Adipose tissue (tissue), 3 donors: ENCODE measurements around the gene NUFIP2. TPM values are rescaled to one million over a fixed set of nuclear protein-coding genes. Genes with fewer than 3 reads are reported as not detected.
"Not testable (repeated sequence)": the region's sequence is repeated elsewhere in the genome, so short reads cannot be mapped to it uniquely, and the experiment has no call there.

Experiments used
- H3K27ac ChIP-seq: one replicate; pipeline ENCODE4 v1.5.1; 2013; ENCODE audit warnings: low read depth, low read length
- WGBS, 3 donors: extraction: QIAGEN DNeasy Blood & Tissue Kit; methylation state at CpG; one replicate each; pipeline ENCODE4 v1.1.7; 2013; 5-methylcytosine and 5-hydroxymethylcytosine counted together
- polyA plus RNA-seq, 3 donors: library from polyadenylated mRNA; stranded (reverse); fragments of 200-250 nt; gene quantifications; one replicate each; pipeline ENCODE4 v1.2.3, GENCODE V29; 2013
- donor health status: healthy with polysubstance abuse.
- donor health status: Bipolar disorder and iron deficiency.
- donor health status: healthy.

Gene NUFIP2
- polyA plus RNA-seq, 3 donors = 4.9 to 11.6 (median 8.9) TPM

GRCh38 chr17:29283961-29284360 lies 10.0 kb downstream of the NUFIP2 start:
- no peak overlapping the region for H3K27ac ChIP-seq
- WGBS, 3 donors = 41 to 67% (median 57%) methylated on average over 2 of the region's 2 CpGs

GRCh38 chr17:29283496-29283895 lies 10.5 kb downstream of the NUFIP2 start:
- WGBS, 3 donors = 55 to 62% (median 57%) methylated on average over 5 of the region's 5 CpGs

DNA sequence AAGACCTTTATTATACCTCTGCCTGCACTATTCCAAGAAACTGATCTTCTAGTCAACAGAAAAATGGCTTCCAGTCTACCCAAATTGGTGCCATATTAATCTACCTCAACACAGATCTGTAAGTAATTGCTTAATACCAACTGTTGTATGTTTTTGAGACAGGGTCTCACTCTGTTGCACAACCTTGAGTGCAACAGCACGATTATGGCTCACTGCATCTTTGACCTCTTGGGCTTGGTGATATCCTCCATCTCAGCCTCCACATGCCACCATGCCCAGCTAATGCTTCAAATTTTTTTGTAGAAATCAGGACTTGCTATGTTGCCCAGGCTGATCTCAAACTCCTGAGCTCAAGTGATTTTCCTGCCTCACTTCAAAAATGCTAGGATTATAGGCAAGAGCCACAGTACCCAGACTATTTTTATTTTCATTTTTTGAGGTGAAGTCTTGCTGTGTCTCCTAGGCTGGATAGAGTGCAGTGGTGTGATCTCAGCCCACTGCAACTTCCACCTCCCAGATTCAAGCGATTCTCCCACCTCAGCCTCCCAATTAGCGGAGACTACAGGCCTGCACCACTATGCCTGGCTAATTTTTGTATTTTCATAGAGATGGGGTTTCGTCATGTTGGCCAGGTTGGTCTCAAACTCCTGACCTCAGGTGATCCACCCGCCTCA lies 14.4 kb downstream of the NUFIP2 start:
- 88 to 94% (median 93%) methylated on average over 5 of the region's 5 CpGs for WGBS, 3 donors
- H3K27ac ChIP-seq = no peak overlapping the region

More at GRCh38 chr17:29283496-29283895, 10.5 kb downstream of the NUFIP2 start:
- no peak overlapping the region for H3K27ac ChIP-seq

- no peak overlapping the region for H3K27ac ChIP-seq
Measured at GRCh38 chr17:29278692-29279091, 15.3 kb downstream of the NUFIP2 start.

DNA sequence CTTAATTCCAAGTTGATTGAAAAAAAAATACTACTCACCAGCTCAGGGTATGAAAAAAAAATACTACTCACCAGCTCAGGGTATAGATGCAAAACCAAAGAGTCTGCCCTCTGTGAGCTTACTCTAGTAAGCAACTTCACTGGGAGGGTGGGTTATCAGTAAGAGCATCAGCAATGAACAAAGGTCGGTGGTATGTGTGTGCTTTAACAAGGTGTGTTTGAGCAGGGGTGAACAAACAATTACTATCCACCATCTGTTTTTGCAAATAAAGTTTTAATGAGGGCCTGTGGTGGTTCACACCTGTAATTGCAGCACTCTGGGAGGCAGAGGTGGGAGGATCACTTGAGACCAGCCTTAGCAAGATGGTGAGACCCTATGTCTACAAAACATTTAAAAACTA lies 20.0 kb downstream of the NUFIP2 start:
- H3K27ac ChIP-seq = no peak overlapping the region
- WGBS, 3 donors = 10 to 77% (median 65%) methylated on average over 1 of the region's 1 CpG

DNA sequence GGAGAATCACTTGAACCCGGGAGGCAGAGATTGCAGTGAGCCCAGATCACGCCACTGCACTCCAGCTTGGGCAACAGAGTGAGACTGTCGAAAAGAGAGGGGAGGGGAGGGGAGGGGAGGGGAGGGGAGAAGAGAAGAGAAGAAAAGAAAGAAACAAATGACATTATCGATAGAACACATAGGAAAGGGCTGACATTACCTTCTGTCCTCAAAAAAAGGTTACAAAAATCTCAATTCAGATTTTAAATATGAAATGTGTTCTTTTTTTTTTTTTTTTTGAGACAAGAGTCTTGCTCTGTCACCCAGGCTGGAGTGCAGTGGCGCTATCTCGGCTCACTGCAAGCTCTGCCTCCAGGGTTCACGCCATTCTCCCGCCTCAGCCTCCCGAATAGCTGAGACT lies 22.0 kb downstream of the NUFIP2 start:
- 87 to 95% (median 90%) methylated on average over 7 to 9 of the region's 9 CpGs for WGBS, 3 donors
- not testable (repeated sequence) for H3K27ac ChIP-seq

GRCh38 chr17:29263916-29264315 lies 30.0 kb downstream of the NUFIP2 start:
- WGBS, 3 donors = 73 to 77% (median 76%) methylated on average over 5 of the region's 5 CpGs
- H3K27ac ChIP-seq = no peak overlapping the region

- H3K27ac ChIP-seq = no peak overlapping the region
- 55 to 81% (median 65%) methylated on average over 3 of the region's 3 CpGs for WGBS, 3 donors
Measured at GRCh38 chr17:29257756-29258155, 36.2 kb downstream of the NUFIP2 start.

DNA sequence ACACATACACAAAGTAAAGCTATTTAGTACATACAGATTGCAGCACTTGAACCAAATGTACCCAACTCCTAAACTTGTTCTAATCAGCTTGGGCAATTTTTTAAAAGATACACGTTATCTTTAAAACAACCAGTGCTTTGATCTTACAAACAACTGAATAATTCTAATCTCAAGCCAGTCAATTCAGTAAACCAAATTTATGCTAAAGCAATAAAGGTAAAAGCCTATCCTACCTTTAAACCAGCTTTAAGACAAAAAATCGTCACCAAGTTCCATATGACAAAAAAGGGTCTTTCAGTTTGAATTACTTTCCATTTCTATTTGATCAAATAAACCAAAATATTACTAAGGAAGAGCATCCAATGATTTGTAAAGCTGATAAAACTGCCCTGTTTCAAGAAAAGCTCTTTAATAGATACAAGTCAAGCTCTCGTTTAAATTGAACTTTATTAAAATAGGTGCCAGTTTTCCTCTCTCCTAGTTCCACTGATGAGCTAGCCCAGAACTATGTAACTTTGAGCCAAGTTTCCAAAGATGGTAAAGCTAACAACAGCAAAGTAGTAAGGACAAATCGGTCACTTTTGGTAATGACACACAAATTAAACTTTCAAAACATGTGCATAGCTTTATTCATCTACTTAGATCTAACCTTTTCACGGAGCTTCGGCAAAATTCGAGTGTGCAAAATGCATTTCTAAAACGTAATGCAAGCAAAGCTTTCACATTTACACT lies 37.0 kb downstream of the NUFIP2 start:
- WGBS, 3 donors = 53 to 64% (median 54%) methylated on average over 8 of the region's 8 CpGs
- H3K27ac ChIP-seq = no peak overlapping the region

GRCh38 chr17:29255926-29256522 lies 37.9 kb downstream of the NUFIP2 start:
- WGBS, 3 donors = 75 to 77% (median 76%) methylated on average over 4 of the region's 4 CpGs
- no peak overlapping the region for H3K27ac ChIP-seq

DNA sequence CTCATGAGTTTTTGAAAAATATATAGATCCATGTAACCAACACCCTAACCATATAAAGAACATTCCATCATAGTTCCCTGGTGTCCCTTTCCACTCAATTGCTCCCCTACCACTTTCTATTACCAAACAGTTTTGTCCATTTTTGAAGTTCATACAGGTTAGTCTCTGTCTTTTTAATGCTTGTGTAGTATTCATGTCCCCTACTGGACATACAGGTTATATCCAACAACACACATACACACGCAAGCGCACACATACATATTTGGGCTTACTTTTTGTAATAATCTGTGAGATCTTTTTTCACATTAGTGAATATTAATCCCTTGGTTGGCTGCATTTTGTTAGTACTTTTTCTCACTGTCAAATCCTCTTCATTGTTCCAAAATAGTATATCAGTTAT lies 40.9 kb downstream of the NUFIP2 start:
- 92 to 96% (median 94%) methylated on average over 2 of the region's 2 CpGs for WGBS, 3 donors

GRCh38 chr17:29252101-29252791 lies 41.7 kb downstream of the NUFIP2 start:
- WGBS, 3 donors = 65 to 73% (median 73%) methylated on average over 7 of the region's 7 CpGs
- H3K27ac ChIP-seq = no peak overlapping the region

More for the DNA sequence above, 40.9 kb downstream of the NUFIP2 start:
- no peak overlapping the region for H3K27ac ChIP-seq

GRCh38 chr17:29251184-29251583 lies 42.8 kb downstream of the NUFIP2 start:
- 61 to 73% (median 64%) methylated on average over 2 of the region's 2 CpGs for WGBS, 3 donors
- H3K27ac ChIP-seq = no peak overlapping the region

- no peak overlapping the region for H3K27ac ChIP-seq
- 74 to 89% (median 89%) methylated on average over 1 of the region's 1 CpG for WGBS, 3 donors
Measured at GRCh38 chr17:29250666-29251065, 43.3 kb downstream of the NUFIP2 start.

GRCh38 chr17:29248845-29249244 lies 45.1 kb downstream of the NUFIP2 start:
- H3K27ac ChIP-seq = no peak overlapping the region
- WGBS, 3 donors = 83 to 89% (median 87%) methylated on average over 5 of the region's 5 CpGs

GRCh38 chr17:29247219-29247618 lies 46.7 kb downstream of the NUFIP2 start:
- no peak overlapping the region for H3K27ac ChIP-seq
- WGBS, 3 donors = 69 to 86% (median 83%) methylated on average over 2 of the region's 2 CpGs

DNA sequence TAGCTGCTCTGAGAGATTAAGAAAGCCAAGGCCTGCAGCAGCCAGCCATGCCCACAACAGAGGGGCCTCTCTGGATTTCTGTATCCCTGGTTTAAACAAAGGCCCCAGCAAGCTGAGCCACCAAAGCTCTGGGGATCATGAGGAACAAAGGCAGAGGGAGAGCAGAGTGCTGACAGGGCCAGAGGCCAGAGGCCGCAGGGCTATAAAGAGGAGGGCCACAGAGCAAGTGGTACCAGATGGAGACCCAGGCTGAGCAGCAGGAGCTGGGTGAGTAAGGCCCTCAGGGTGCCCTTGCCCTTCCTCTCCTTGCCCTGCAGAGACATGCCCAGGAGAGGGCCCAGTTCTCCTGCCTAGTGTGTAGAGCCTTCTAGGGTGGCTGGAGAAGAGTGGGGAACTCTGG lies 47.3 kb downstream of the NUFIP2 start, which contains the start of gene CRYBA1:
CRYBA1 (plus strand) TSS at position 232 of the 400 bp plus-strand sequence; CDS start at position 237, 5 bp downstream.
- WGBS, 3 donors = 67 to 81% (median 69%) methylated on average over 1 of the region's 1 CpG
- no peak within 1 kb of the TSS for H3K27ac ChIP-seq

- H3K27ac ChIP-seq = no peak overlapping the region
- WGBS, 3 donors = 89 to 94% (median 93%) methylated on average over 6 of the region's 6 CpGs
Measured at GRCh38 chr17:29245401-29245800, 48.5 kb downstream of the NUFIP2 start.

GRCh38 chr17:29243792-29244191 lies 50.2 kb downstream of the NUFIP2 start:
- 53 to 70% (median 63%) methylated on average over 4 of the region's 4 CpGs for WGBS, 3 donors
- H3K27ac ChIP-seq = no peak overlapping the region
